Measurements from ENCODE around the gene CEPT1.

DNA sequence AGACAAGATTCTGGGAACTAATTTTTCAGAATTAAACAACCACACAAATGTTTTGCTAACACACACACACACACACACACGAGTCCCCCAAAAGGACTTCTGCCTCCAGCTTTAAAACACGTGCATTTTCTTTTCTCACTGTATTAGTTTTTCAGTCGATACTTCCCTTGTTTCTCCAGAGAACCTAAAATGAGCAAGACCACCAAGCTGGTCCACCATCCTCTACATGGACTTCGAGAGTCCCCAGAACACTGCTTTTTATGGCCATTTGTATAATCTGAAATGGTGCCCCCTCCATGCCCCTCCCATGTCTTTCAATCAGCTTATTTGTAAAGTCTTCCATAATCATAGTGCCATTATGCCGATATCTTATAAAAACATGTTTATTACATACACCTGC is 76.7 kb downstream of the CEPT1 start:
- no peak for TF ChIP-seq POLR2A (IDR thresholded peaks at IDR 0.05)
- TF ChIP-seq, protein P1, sequence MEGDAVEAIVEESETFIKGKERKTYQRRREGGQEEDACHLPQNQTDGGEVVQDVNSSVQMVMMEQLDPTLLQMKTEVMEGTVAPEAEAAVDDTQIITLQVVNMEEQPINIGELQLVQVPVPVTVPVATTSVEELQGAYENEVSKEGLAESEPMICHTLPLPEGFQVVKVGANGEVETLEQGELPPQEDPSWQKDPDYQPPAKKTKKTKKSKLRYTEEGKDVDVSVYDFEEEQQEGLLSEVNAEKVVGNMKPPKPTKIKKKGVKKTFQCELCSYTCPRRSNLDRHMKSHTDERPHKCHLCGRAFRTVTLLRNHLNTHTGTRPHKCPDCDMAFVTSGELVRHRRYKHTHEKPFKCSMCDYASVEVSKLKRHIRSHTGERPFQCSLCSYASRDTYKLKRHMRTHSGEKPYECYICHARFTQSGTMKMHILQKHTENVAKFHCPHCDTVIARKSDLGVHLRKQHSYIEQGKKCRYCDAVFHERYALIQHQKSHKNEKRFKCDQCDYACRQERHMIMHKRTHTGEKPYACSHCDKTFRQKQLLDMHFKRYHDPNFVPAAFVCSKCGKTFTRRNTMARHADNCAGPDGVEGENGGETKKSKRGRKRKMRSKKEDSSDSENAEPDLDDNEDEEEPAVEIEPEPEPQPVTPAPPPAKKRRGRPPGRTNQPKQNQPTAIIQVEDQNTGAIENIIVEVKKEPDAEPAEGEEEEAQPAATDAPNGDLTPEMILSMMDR (IDR thresholded peaks at IDR 0.05) = no peak
